IMR-90 (cell line): Measurements from ENCODE around the gene C10orf120. TPM values are rescaled to one million over a fixed set of nuclear protein-coding genes. Genes with fewer than 3 reads are reported as not detected.

Experiments used
- ATAC-seq: fragments of 200-7000 bp; cut with Tn5 transposase; 2 replicates; pipeline ENCODE4 v1.9.1; 2020; ENCODE audit warnings: low read depth, mild to moderate bottlenecking, moderate library complexity
- BruUV-seq: library from RNA; stranded (reverse); fragments of 400-500 nt; replicated peaks from 2 replicates; lab custom pipeline; 2021; lab: Mats Ljungman, UMichigan
- CTCF ChIA-PET: fragments of 300-600 bp; formaldehyde crosslinking; extraction: SDS; loops from one replicate; lab custom pipeline; 2021; ENCODE audit warnings: antibody characterized with exemption; lab: Yijun Ruan, JAX
- POLR2A ChIA-PET: fragments of 300-600 bp; sonication (Branson Sonifier 250); formaldehyde crosslinking; loops from one replicate; lab custom pipeline; 2022; ENCODE audit warnings: antibody characterized with exemption; ENCODE audit not compliant: unreplicated experiment; lab: Charles Lee
- DNase-seq: peaks from one replicate; pipeline ENCODE4 v3.0.0; 2013
- H2AFZ ChIP-seq: replicated peaks from 2 replicates; pipeline ENCODE3; 2013; ENCODE audit warnings: low read length, mild to moderate bottlenecking; ENCODE audit not compliant: poor library complexity
- H2AK5ac ChIP-seq: 2 replicates; pipeline ENCODE4 v1.6.1; 2013; ENCODE audit warnings: low read depth, low read length, inconsistent platforms
- H2AK9ac ChIP-seq: replicated peaks from 2 replicates; pipeline ENCODE3; 2013; ENCODE audit warnings: mild to moderate bottlenecking, low read depth, low read length, moderate library complexity; ENCODE audit not compliant: poor library complexity
- H2BK120ac ChIP-seq: 2 replicates; pipeline ENCODE4 v1.6.1; 2013; ENCODE audit warnings: low read depth, low read length, inconsistent platforms
- H2BK15ac ChIP-seq: 3 replicates; pipeline ENCODE4 v1.6.1; 2013; ENCODE audit warnings: low read depth, low read length, inconsistent platforms
- H2BK20ac ChIP-seq: 2 replicates; pipeline ENCODE4 v1.6.1; 2013; ENCODE audit warnings: low read depth, mild to moderate bottlenecking, inconsistent platforms, low read length, moderate library complexity
- H2BK5ac ChIP-seq: 2 replicates; pipeline ENCODE4 v1.6.1; 2013; ENCODE audit warnings: mild to moderate bottlenecking, low read depth, low read length, inconsistent platforms; ENCODE audit not compliant: poor library complexity, severe bottlenecking
- H3K14ac ChIP-seq: replicated peaks from 2 replicates; pipeline ENCODE4 v1.6.1; 2013; ENCODE audit warnings: low read depth, low read length, inconsistent platforms
- H3K18ac ChIP-seq: 2 replicates; pipeline ENCODE4 v1.6.1; 2013; ENCODE audit warnings: low read depth, low read length, control low read depth
- H3K23ac ChIP-seq: 2 replicates; pipeline ENCODE4 v1.6.1; 2013; ENCODE audit warnings: low read depth, low read length, inconsistent platforms
- H3K27ac ChIP-seq: 2 replicates; pipeline ENCODE4 v1.5.1; 2013; ENCODE audit warnings: mild to moderate bottlenecking, control low read depth, low read length; ENCODE audit not compliant: insufficient read depth
- H3K27me3 ChIP-seq: 2 replicates; pipeline ENCODE4 v1.6.1; 2013; ENCODE audit warnings: low read length; ENCODE audit not compliant: control insufficient read depth, insufficient read depth
- H3K36me3 ChIP-seq: 2 replicates; pipeline ENCODE4 v1.6.1; 2013; ENCODE audit warnings: low read length, mixed read lengths; ENCODE audit not compliant: control insufficient read depth, insufficient read depth
- H3K4ac ChIP-seq: 2 replicates; pipeline ENCODE4 v1.6.1; 2013; ENCODE audit warnings: low read depth, low read length, inconsistent platforms
- H3K4me1 ChIP-seq: 2 replicates; pipeline ENCODE4 v1.6.1; 2013; ENCODE audit warnings: low read length, mixed read lengths; ENCODE audit not compliant: control insufficient read depth, insufficient read depth
- H3K4me2 ChIP-seq: 2 replicates; pipeline ENCODE4 v1.6.1; 2013; ENCODE audit warnings: low read depth, mild to moderate bottlenecking, control low read depth, low read length, moderate library complexity
- H3K4me3 ChIP-seq: 2 replicates; pipeline ENCODE4 v1.5.1; 2013; ENCODE audit warnings: low read depth, mild to moderate bottlenecking, control low read depth, low read length, moderate library complexity; ENCODE audit not compliant: insufficient read depth
- H3K56ac ChIP-seq: 2 replicates; pipeline ENCODE4 v1.6.1; 2013; ENCODE audit warnings: low read length, inconsistent platforms; ENCODE audit not compliant: insufficient read depth; ENCODE audit errors: extremely low read depth
- H3K79me1 ChIP-seq, 2 experiments: 2 replicates each; pipeline ENCODE4 v1.6.1; 2013; ENCODE audit warnings: low read length in 2 of 2, inconsistent platforms in 1 of 2, low read depth in 1 of 2
- H3K9ac ChIP-seq: 2 replicates; pipeline ENCODE4 v1.6.1; 2013; ENCODE audit warnings: low read depth, low read length, control low read depth
- H3K9me1 ChIP-seq: 2 replicates; pipeline ENCODE4 v1.6.1; 2013; ENCODE audit warnings: low read length, inconsistent platforms; ENCODE audit not compliant: insufficient read depth
- H3K9me3 ChIP-seq: 2 replicates; pipeline ENCODE4 v1.6.1; 2013; ENCODE audit warnings: low read length; ENCODE audit not compliant: control insufficient read depth, insufficient read depth
- H4K20me1 ChIP-seq: 2 replicates; pipeline ENCODE4 v1.6.1; 2013; ENCODE audit warnings: low read length, inconsistent platforms; ENCODE audit not compliant: insufficient read depth
- H4K5ac ChIP-seq: 2 replicates; pipeline ENCODE4 v1.6.1; 2013; ENCODE audit warnings: mild to moderate bottlenecking, low read depth, low read length, control low read depth
- H4K8ac ChIP-seq, 2 experiments: 2 replicates each; pipeline ENCODE4 v1.6.1; 2013; ENCODE audit warnings: low read depth in 2 of 2, low read length in 2 of 2, control low read depth in 1 of 2, inconsistent platforms in 1 of 2
- H4K91ac ChIP-seq: 2 replicates; pipeline ENCODE4 v1.6.1; 2013; ENCODE audit warnings: low read depth, low read length, inconsistent platforms; ENCODE audit not compliant: insufficient read depth
- BHLHE40 ChIP-seq: fragments of 150-350 bp; IDR thresholded peaks from 2 replicates; pipeline ENCODE4 v1.6.1; 2016; ENCODE audit warnings: mild to moderate bottlenecking, low read depth, low read length
- CHD1 ChIP-seq: IDR thresholded peaks from 2 replicates; pipeline ENCODE4 v1.6.1; 2012; ENCODE audit warnings: low read depth, low read length, improper control_type of control experiment
- CTCF ChIP-seq: conservative IDR thresholded peaks from 2 replicates; pipeline ENCODE4 v1.5.1; 2012; ENCODE audit warnings: mild to moderate bottlenecking, low read depth, low read length, improper control_type of control experiment
- ELK1 ChIP-seq: fragments of 150-350 bp; IDR thresholded peaks from 2 replicates; pipeline ENCODE4 v1.6.1; 2016; ENCODE audit warnings: low read depth, mild to moderate bottlenecking, low read length, moderate library complexity, borderline replicate concordance
- FOS ChIP-seq: fragments of 150-350 bp; IDR thresholded peaks from 2 replicates; pipeline ENCODE4 v1.6.1; 2016; ENCODE audit warnings: low read depth, low read length
- MAZ ChIP-seq: IDR thresholded peaks from 2 replicates; pipeline ENCODE4 v1.6.1; 2012; ENCODE audit warnings: low read depth, mild to moderate bottlenecking, low read length, improper control_type of control experiment, moderate library complexity, borderline replicate concordance
- RAD21 ChIP-seq: IDR thresholded peaks from 2 replicates; pipeline ENCODE4 v1.6.1; 2012; ENCODE audit warnings: low read length, improper control_type of control experiment
- RFX5 ChIP-seq: IDR thresholded peaks from 2 replicates; pipeline ENCODE4 v1.8.0; 2012; ENCODE audit warnings: low read depth, mild to moderate bottlenecking, low read length, moderate library complexity
- SMC3 ChIP-seq: fragments of 150-350 bp; IDR thresholded peaks from 2 replicates; pipeline ENCODE4 v1.6.1; 2016; ENCODE audit warnings: low read depth, mild to moderate bottlenecking, antibody characterized with exemption, low read length, moderate library complexity
- WGBS, 2 experiments: methylation state at CpG; one replicate each; pipeline versions ENCODE4 v1.1.5 to v1.1.7; 2013; ENCODE audit warnings: missing lambda C conversion rate in 2 of 2; ENCODE audit not compliant: insufficient read length in 1 of 2; ENCODE audit errors: extremely low coverage in 2 of 2; 5-methylcytosine and 5-hydroxymethylcytosine counted together
- dilution Hi-C: fragments of 300-500 bp; cut with HindIII; formaldehyde crosslinking; loops from one replicate; pipeline ENCODE4 v1.14.3; 2018; ENCODE audit warnings: low sequenced_read_pairs; ENCODE audit not compliant: unreplicated experiment
- in situ Hi-C: fragments of 300-500 bp; cut with MboI; formaldehyde crosslinking; loops from 3 replicates; pipeline ENCODE4 v1.14.3; 2019; ENCODE audit warnings: low sequenced_read_pairs, inconsistent platforms, mixed read lengths
- intact Hi-C: fragments of 100-400 bp; cut with micrococcal nuclease; formaldehyde crosslinking; loops from 2 replicates; pipeline ENCODE4 v1.10.0; 2022
- polyA plus RNA-seq, 3 experiments: library from polyadenylated mRNA; depleted of rRNA; stranded (reverse); fragments of >200 nt; gene quantifications; 2 replicates each; pipeline ENCODE4 v1.2.3, GENCODE V29; 2012; ENCODE audit warnings: low replicate concordance in 1 of 3
- total RNA-seq: library from RNA; depleted of rRNA; stranded (reverse); fragments of >200 nt; gene quantifications from 2 replicates; pipeline ENCODE4 v1.2.3, GENCODE V29; 2012

The C10orf120 gene
- total and polyA plus RNA-seq, 2 of the 4 experiments (the other 2 are of a cell fraction): not detected

DNA sequence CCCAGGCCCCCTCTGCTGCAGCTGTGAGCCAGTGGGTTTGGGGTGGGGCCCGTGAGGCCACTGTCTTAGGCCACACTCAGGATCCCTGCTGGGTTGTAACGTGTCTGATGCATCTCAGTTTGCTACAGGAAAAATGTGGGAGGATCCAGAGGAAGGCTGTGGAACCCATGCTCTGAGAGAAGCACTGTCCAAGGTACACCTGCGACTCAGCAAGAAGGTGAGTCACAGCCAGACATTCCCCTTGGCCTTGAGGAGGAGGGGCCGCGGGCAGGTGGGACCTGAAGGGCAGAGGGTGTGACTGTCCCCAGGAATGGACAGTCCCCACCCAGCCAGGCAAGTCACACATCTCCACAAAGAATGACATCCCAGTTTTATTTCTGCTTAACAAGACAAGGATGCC lies 27.8 kb upstream of the C10orf120 start:
- intact Hi-C loops (no loop called here), dilution Hi-C loops (no loop called here), in situ Hi-C loops (no loop called here)
- Histone ChIP-seq H3K56ac (no peak overlapping the region), H4K20me1 (no peaks in the 10 kb centered on the region), H2BK5ac (no peak overlapping the region), H3K4me3 (no peak overlapping the region), H3K27ac (no peak overlapping the region), H3K36me3 (no peaks in the 10 kb centered on the region), H3K79me1 (no peaks in the 10 kb centered on the region), H2AFZ (no peak overlapping the region), H3K4ac (no peak overlapping the region), H4K5ac (no peak overlapping the region), H3K4me2 (no peak overlapping the region), H2BK15ac (no peak overlapping the region), H2AK9ac (no peak overlapping the region), H3K23ac (no peak overlapping the region), H3K27me3 (no peaks in the 10 kb centered on the region), H3K14ac (no peak overlapping the region), H2BK120ac (no peak overlapping the region), H3K9ac (no peak overlapping the region), H3K4me1 (no peaks in the 10 kb centered on the region), H3K18ac (no peak overlapping the region), H3K9me1 (no peaks in the 10 kb centered on the region), H4K8ac (no peak overlapping the region), H4K91ac (no peak overlapping the region), H3K9me3 (no peaks in the 10 kb centered on the region), H2AK5ac (no peak overlapping the region), H2BK20ac (no peak overlapping the region)
- ATAC-seq (no peak), DNase-seq (no peak)
- no TSS peak for BruUV-seq
- ChIA-PET CTCF (no interaction called here), POLR2A (no interaction called here)
- TF ChIP-seq RFX5 (no peak), MAZ (no peak), ELK1 (no peak), CHD1 (no peak), CTCF (no peak), FOS (no peak), RAD21 (no peak), BHLHE40 (no peak), SMC3 (no peak)
- 20% methylated on average over 1 of the region's 5 CpGs; no CpG with 5 or more reads in 1 of the 2 experiments for WGBS, 2 experiments
